ENCODE results near the gene SCN1B.

SCN1B gene

DNA sequence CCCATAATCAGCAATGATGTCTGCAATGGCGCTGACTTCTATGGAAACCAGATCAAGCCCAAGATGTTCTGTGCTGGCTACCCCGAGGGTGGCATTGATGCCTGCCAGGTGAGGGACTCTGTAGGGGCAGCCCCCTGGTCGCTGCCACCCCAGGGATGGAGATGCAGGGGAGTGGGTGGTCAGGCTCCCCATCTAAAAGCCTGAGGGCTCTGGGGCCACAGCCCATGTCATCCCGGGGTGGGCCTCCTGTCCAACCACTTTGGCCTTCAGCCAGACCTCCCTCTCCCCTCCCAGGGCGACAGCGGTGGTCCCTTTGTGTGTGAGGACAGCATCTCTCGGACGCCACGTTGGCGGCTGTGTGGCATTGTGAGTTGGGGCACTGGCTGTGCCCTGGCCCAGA lies 35.3 kb downstream of the SCN1B start:
- TF ChIP-seq, protein P1, sequence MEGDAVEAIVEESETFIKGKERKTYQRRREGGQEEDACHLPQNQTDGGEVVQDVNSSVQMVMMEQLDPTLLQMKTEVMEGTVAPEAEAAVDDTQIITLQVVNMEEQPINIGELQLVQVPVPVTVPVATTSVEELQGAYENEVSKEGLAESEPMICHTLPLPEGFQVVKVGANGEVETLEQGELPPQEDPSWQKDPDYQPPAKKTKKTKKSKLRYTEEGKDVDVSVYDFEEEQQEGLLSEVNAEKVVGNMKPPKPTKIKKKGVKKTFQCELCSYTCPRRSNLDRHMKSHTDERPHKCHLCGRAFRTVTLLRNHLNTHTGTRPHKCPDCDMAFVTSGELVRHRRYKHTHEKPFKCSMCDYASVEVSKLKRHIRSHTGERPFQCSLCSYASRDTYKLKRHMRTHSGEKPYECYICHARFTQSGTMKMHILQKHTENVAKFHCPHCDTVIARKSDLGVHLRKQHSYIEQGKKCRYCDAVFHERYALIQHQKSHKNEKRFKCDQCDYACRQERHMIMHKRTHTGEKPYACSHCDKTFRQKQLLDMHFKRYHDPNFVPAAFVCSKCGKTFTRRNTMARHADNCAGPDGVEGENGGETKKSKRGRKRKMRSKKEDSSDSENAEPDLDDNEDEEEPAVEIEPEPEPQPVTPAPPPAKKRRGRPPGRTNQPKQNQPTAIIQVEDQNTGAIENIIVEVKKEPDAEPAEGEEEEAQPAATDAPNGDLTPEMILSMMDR (IDR thresholded peaks at IDR 0.05; ENCODE audit: extremely low read depth, insufficient read depth, missing control alignments), result no peak
- in situ Hi-C loops (cut with MboI; ENCODE audit: low pct_unique_long_range_greater_than_20kb, low sequenced_read_pairs, unreplicated experiment), result no loop called here
- DNase-seq (ENCODE audit: low spot score), result no peak

DNA sequence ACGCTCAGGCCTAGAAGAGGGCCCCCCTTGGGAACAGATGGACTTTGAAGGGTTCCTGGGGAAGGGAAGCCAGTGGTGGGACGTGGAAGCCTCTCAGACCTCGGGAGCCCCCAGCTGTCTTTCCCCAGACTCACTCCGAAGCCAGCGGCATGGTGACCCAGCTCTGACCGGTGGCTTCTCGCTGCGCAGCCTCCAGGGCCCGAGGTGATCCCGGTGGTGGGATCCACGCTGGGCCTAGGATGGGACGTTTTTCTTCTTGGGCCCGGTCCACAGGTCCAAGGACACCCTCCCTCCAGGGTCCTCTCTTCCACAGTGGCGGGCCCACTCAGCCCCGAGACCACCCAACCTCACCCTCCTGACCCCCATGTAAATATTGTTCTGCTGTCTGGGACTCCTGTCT lies 35.9 kb downstream of the SCN1B start:
- in situ Hi-C loops (cut with MboI; ENCODE audit: low pct_unique_long_range_greater_than_20kb, low sequenced_read_pairs, unreplicated experiment), result no loop called here
- TF ChIP-seq, protein P1 (IDR thresholded peaks at IDR 0.05; ENCODE audit: extremely low read depth, insufficient read depth, missing control alignments), result no peak
- DNase-seq (ENCODE audit: low spot score), result no peak

DNA sequence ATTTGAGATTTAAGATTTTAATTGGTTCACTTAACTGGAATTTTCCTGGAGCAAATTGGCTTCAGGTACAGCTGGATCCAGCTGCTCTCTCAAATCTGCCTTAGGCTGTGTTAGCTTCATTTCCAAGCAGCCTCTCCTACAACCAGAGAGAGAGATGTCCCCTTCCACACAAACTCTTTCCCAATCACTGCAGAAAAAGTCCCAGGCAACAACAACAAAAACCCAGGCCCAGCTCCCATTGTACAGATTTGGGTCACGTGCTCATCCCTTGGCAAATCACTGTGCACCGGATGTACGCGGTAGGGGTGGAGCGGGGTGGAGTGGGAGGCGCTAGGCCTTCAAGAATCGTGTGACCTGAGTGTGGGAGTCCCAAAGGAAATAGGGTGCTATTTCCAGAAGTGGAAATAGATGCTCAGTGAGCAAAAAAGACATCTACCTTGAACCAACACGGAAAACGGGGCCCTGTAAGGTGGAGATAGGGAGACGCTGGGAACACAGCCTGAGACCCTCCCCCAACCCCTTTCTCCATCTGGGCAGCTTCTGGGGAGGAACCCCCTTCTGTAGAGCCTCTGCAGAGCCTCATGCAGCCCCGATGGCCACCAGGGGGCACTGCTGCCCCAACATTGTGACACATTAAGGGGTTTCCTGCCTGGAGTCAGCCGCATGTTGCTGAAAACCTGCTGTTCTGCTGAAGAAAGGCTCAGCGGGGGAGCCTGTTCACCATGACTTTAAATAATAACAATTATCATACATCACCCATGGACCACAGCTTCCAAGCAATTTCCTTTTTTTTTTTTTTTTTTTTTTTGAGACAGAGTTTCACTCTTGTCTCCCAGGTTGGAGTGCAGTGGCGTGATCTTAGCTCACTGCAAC lies 36.7 kb downstream of the SCN1B start:
- in situ Hi-C loops (cut with MboI; ENCODE audit: low pct_unique_long_range_greater_than_20kb, low sequenced_read_pairs, unreplicated experiment), result no loop called here
- DNase-seq (ENCODE audit: low spot score), result peak; percentile 92
- TF ChIP-seq, protein P1 (IDR thresholded peaks at IDR 0.05; ENCODE audit: extremely low read depth, insufficient read depth, missing control alignments), result peak; percentile 93

DNA sequence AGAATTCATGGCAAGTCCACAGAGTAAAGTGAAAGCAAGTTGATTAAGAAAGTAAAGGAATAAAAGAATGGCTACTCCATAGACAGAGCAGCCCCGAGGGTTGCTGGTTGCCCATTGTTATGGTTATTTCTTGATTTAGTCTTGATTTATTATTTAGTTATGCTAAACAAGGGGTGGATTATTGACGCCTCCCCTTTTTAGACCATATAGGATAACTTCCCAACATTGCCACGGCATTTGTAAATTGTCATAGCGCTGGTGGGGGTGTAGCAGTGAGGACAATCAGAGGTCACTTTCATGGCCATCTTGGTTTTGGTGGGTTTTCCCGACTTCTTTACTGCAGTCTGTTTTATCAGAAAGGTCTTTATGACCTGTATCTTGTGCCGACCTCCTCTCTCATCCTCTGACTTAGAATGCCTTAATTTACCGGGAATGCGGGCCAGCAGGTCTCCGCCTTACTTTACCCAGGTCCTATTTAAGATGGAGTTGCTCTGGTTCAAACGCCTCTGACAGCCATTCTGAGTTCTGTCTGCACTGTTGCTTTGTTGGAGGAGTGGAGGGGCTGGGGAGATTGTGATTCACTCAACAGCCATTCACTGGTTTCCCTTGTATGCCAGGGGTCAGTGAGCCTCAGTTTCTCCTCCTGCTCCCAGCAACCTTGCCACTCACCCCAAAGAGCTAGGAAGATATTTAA lies 38.8 kb downstream of the SCN1B start:
- in situ Hi-C loops (cut with MboI; ENCODE audit: low pct_unique_long_range_greater_than_20kb, low sequenced_read_pairs, unreplicated experiment), result no loop called here

DNA sequence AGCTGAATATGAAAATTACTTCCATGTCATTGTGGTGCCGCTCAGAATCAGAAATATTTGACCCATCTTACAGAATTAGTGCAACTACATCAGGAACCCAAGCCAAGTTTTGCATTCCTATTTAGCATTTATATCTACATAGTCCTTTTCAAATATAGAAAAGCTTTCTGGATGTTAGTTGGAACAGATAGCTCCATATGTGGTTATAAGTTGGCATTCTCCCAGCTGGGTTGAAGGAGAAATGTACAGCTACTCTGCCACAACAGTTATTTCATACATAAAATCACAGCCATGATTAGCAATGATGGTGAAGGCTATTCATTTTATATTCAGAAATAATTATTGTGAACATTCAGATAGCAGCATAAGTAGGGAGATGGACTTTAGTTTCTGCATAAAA lies 39.4 kb downstream of the SCN1B start:
- in situ Hi-C loops (cut with MboI; ENCODE audit: low pct_unique_long_range_greater_than_20kb, low sequenced_read_pairs, unreplicated experiment), result no loop called here
- TF ChIP-seq, protein P1 (IDR thresholded peaks at IDR 0.05; ENCODE audit: extremely low read depth, insufficient read depth, missing control alignments), result no peak

More for the DNA sequence above, 38.8 kb downstream of the SCN1B start:
- TF ChIP-seq, protein P1 (IDR thresholded peaks at IDR 0.05; ENCODE audit: extremely low read depth, insufficient read depth, missing control alignments), result no peak
- no peak for DNase-seq (ENCODE audit: low spot score)

DNA sequence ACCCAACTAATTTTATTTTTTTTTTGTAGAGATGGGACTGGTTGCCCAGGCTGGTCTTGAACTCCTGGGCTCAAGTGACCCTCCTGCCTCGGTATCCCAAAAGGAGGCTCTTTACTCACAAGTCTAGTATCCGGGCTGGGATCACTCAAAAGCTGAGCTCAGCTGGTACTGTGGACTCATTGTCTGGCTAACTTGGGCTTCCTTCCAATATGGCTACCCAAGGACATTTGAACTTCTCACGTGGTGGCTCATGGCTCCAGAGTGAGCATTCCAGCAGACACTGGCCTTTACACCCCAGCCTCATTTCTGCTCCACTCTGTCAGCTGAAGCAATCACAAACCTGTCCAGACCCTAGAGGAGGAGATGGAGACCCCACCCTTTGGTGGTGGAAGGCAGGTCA lies 40.2 kb downstream of the SCN1B start:
- TF ChIP-seq, protein P1 (IDR thresholded peaks at IDR 0.05; ENCODE audit: extremely low read depth, insufficient read depth, missing control alignments), result no peak
- no peak for DNase-seq (ENCODE audit: low spot score)
- in situ Hi-C loops (cut with MboI; ENCODE audit: low pct_unique_long_range_greater_than_20kb, low sequenced_read_pairs, unreplicated experiment), result no loop called here

More for the DNA sequence above, 39.4 kb downstream of the SCN1B start:
- DNase-seq (ENCODE audit: low spot score), result no peak

Measured in GM13977 (cell line).